Measurements from ENCODE around the gene IFT81.
"Not testable (repeated sequence)": the region's sequence is repeated elsewhere in the genome, so short reads cannot be mapped to it uniquely, and the experiment has no call there.

The IFT81 gene

DNA sequence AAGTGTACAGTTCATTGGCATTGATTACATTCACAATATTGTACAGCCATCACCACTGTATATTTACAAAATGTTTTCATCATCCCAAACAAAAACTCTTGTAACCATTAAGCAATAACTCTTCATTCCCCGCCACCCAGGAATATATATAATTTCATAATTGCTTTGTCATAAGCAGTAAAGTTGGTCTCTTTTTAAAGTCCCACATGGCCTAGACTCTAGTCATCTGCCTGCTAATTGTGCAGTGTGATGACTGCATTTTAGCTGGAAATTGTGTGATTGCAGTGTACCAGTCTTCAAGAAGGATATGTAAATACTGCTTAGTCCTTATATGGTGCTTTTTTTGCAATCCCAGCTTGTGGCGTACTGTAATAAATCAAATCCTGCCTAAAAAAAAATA lies 81.8 kb downstream of the IFT81 start:
- no peak overlapping the region for H3K4me3 ChIP-seq (ENCODE audit: low read depth, low read length)
- TF ChIP-seq, protein P1, sequence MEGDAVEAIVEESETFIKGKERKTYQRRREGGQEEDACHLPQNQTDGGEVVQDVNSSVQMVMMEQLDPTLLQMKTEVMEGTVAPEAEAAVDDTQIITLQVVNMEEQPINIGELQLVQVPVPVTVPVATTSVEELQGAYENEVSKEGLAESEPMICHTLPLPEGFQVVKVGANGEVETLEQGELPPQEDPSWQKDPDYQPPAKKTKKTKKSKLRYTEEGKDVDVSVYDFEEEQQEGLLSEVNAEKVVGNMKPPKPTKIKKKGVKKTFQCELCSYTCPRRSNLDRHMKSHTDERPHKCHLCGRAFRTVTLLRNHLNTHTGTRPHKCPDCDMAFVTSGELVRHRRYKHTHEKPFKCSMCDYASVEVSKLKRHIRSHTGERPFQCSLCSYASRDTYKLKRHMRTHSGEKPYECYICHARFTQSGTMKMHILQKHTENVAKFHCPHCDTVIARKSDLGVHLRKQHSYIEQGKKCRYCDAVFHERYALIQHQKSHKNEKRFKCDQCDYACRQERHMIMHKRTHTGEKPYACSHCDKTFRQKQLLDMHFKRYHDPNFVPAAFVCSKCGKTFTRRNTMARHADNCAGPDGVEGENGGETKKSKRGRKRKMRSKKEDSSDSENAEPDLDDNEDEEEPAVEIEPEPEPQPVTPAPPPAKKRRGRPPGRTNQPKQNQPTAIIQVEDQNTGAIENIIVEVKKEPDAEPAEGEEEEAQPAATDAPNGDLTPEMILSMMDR (IDR thresholded peaks at IDR 0.05; ENCODE audit: borderline replicate concordance, insufficient read depth, low read depth, low read length), result no peak

DNA sequence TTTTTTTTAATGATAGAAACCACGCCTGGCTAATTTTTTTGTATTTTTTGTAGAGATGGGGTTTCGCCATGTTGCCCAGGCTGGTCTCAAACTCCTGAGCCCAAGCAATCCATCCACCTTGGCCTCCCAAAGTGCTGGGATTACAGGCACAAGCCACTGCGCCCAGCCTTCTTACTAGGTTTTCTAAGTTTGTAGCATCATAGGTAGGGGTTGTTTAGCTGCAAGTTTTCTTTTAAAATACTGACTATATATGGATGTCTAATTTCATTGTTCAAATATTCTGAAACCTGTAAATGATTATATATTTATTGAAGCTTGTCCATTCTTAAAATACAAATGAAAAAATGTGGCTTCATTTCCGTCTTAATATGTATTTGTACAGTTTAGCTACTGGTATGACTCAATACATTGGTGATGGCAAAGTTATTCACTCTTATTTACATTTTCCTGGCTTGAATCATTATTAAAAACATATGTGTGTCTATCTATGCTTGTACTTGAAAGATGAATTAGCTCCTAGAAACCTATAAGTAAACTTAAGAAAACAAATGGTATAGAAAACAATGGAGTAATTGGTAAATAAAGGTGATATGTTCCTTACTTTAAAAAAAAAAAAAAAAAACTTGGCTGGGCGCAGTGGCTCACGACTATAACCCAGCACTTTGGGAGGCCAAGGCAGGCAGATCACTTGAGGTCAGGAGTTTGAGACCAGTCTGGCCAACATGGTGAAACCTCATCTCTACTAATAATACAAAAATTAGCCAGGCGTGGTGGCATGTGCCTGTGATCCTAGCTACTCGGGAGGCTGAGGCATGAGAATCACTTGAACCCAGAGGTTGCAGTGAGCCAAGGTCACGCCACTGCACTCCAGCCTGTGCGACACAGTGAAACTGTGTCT lies 87.7 kb downstream of the IFT81 start:
- H3K4me3 ChIP-seq (ENCODE audit: low read depth, low read length), result not testable (repeated sequence)

GRCh38 chr12:110217996-110218674 lies 94.0 kb downstream of the IFT81 start:
- TF ChIP-seq, protein P1 (IDR thresholded peaks at IDR 0.05; ENCODE audit: borderline replicate concordance, insufficient read depth, low read depth, low read length), result no peak

DNA sequence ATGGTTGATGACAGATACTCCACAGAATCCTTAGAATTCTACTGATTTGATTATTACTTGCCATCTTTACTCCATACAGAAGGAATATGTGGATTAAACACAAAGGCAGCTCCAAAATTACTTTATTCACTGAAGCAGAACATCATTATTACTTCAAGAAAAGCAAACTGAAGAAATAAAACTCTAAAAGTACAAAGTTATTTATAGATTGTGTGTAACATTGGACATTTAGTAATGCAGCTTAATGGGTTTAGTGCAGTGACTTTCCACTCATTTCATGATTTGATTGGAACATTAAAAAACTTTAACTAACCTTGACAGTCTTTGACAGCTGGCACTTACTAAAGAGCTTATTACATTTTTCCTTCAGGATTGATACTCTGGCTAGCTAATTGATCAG lies 97.9 kb downstream of the IFT81 start:
- TF ChIP-seq, protein P1 (IDR thresholded peaks at IDR 0.05; ENCODE audit: borderline replicate concordance, insufficient read depth, low read depth, low read length), result no peak
- no peak overlapping the region for H3K4me3 ChIP-seq (ENCODE audit: low read depth, low read length)

More at GRCh38 chr12:110217996-110218674, 94.0 kb downstream of the IFT81 start:
- no peak overlapping the region for H3K4me3 ChIP-seq (ENCODE audit: low read depth, low read length)

GRCh38 chr12:110222433-110222832 lies 98.3 kb downstream of the IFT81 start:
- H3K4me3 ChIP-seq (ENCODE audit: low read depth, low read length), result no peak overlapping the region
- TF ChIP-seq, protein P1 (IDR thresholded peaks at IDR 0.05; ENCODE audit: borderline replicate concordance, insufficient read depth, low read depth, low read length), result no peak

DNA sequence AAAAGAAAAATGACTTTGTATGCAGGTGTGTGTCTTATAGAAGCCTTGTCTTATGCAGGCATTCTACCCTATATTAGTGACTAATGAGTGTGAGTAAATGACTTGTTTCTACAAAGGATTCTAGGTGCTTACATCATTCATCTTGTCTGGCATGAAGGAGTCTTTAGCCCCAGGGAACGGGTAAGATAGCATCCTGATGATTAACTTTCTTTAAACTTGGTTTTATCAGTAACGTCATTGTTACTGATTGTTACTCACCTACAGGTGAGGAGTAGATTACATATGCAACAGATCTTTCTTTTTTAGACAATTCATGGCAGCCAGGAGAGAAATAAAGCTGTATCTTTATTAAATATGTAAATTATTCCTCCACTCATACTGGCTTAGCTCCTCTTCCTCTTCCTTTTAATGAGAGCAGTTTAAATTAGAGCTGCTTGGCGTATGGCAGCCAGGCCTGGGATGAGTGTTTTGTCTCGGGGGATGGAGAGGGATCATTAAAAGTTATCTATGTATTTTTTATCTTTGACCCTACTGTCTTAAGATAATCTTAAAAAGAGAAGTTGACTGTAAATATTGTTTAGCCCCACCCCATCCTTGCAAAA lies 99.7 kb downstream of the IFT81 start:
- TF ChIP-seq, protein P1 (IDR thresholded peaks at IDR 0.05; ENCODE audit: borderline replicate concordance, insufficient read depth, low read depth, low read length), result no peak
- no peak overlapping the region for H3K4me3 ChIP-seq (ENCODE audit: low read depth, low read length)
